H1 (cell line): ENCODE measurements around the gene MMP15. TPM values are rescaled to one million over a fixed set of nuclear protein-coding genes. Genes with fewer than 3 reads are reported as not detected.

ENCODE experiments used
- CTCF ChIA-PET: fragments of 300-600 bp; sonication (Branson Sonifier 250); formaldehyde crosslinking; loops from one replicate; lab custom pipeline; 2021; ENCODE audit not compliant: partially characterized antibody; lab: Charles Lee
- POLR2A ChIA-PET: fragments of 300-600 bp; sonication (Branson Sonifier 250); formaldehyde crosslinking; loops from one replicate; lab custom pipeline; 2021; ENCODE audit warnings: inconsistent platforms; ENCODE audit not compliant: partially characterized antibody; lab: Charles Lee
- DNase-seq, 2 experiments: peaks; one replicate each; pipeline versions ENCODE4 v3.0.0 to v3.0.0-alpha.2; 2010 to 2022; ENCODE audit warnings: low spot score in 2 of 2, low read depth in 1 of 2, mixed read lengths in 1 of 2
- FAIRE-seq: peaks from 2 replicates; lab custom pipeline; 2011; peaks lifted over from hg19 to GRCh38; lab: Jason Lieb, UNC
- H2AFZ ChIP-seq: 2 replicates; pipeline ENCODE4 v1.8.1; 2012; ENCODE audit warnings: low read length, inconsistent platforms
- H2AK5ac ChIP-seq: 2 replicates; pipeline ENCODE4 v1.6.1; 2013; ENCODE audit warnings: low read depth, low read length
- H2BK120ac ChIP-seq: replicated peaks from 2 replicates; pipeline ENCODE3; 2013; ENCODE audit warnings: low read depth, low read length, inconsistent platforms
- H2BK12ac ChIP-seq: 2 replicates; pipeline ENCODE4 v1.6.1; 2013; ENCODE audit warnings: low read depth, low read length
- H2BK15ac ChIP-seq: 2 replicates; pipeline ENCODE4 v1.6.1; 2013; ENCODE audit warnings: low read length
- H2BK20ac ChIP-seq: 2 replicates; pipeline ENCODE4 v1.6.1; 2013; ENCODE audit warnings: low read length
- H2BK5ac ChIP-seq: 2 replicates; pipeline ENCODE4 v1.6.1; 2013; ENCODE audit warnings: low read depth, low read length
- H3K14ac ChIP-seq: 2 replicates; pipeline ENCODE4 v1.6.1; 2013; ENCODE audit warnings: inconsistent platforms; ENCODE audit not compliant: insufficient read length
- H3K18ac ChIP-seq: 2 replicates; pipeline ENCODE4 v1.6.1; 2013; ENCODE audit warnings: low read length; ENCODE audit errors: extremely low read depth
- H3K23ac ChIP-seq: 2 replicates; pipeline ENCODE4 v1.6.1; 2013; ENCODE audit warnings: inconsistent platforms; ENCODE audit not compliant: insufficient read length
- H3K23me2 ChIP-seq: 2 replicates; pipeline ENCODE4 v1.6.1; 2013; ENCODE audit warnings: low read depth, low read length
- H3K27ac ChIP-seq: 2 replicates; pipeline ENCODE4 v1.6.1; 2011; ENCODE audit warnings: low read depth, low read length, inconsistent platforms
- H3K27me3 ChIP-seq, 4 experiments: replicated peaks in 1 of 4; 1 replicate in 1 of 4; 2 replicates in 3 of 4; pipeline versions ENCODE4 v1.6.1 to v1.8.1; 2011 to 2013; ENCODE audit warnings: low read length in 3 of 4, mild to moderate bottlenecking in 3 of 4, inconsistent platforms in 2 of 4, mixed read lengths in 2 of 4, moderate library complexity in 1 of 4; ENCODE audit not compliant: control insufficient read depth in 3 of 4, insufficient read depth in 3 of 4; ENCODE audit errors: extremely low read depth in 1 of 4
- H3K36me3 ChIP-seq, 4 experiments: 2 replicates each; pipeline versions ENCODE4 v1.6.1 to v1.8.1; 2011 to 2013; ENCODE audit warnings: mild to moderate bottlenecking in 4 of 4, low read length in 3 of 4, moderate library complexity in 2 of 4, control low read depth in 1 of 4, inconsistent platforms in 1 of 4; ENCODE audit not compliant: insufficient read depth in 4 of 4, control insufficient read depth in 2 of 4
- H3K4ac ChIP-seq: replicated peaks from 2 replicates; pipeline ENCODE3; 2013; ENCODE audit warnings: low read length, low read depth, mixed read lengths, inconsistent platforms; ENCODE audit not compliant: insufficient read length
- H3K4me1 ChIP-seq, 4 experiments: replicated peaks in 1 of 4; 1 replicate in 1 of 4; 2 replicates in 3 of 4; pipeline versions ENCODE4 v1.6.1 to v1.8.1; 2011 to 2013; ENCODE audit warnings: low read length in 3 of 4, inconsistent platforms in 2 of 4, mixed read lengths in 1 of 4; ENCODE audit not compliant: insufficient read depth in 4 of 4, control insufficient read depth in 3 of 4
- H3K4me2 ChIP-seq, 2 experiments: 2 replicates each; pipeline versions ENCODE4 v1.6.1 to v1.8.1; 2011 to 2013; ENCODE audit warnings: low read depth in 2 of 2, low read length in 2 of 2, control low read depth in 1 of 2, inconsistent platforms in 1 of 2, mild to moderate bottlenecking in 1 of 2; ENCODE audit not compliant: insufficient read depth in 1 of 2
- H3K4me3 ChIP-seq, 4 experiments: fragments of 200-600, 300-600 bp in 1 of 4; sonication (generic), shearing (Covaris generic), sonication (Bioruptor Twin) in 1 of 4; 2 replicates each; pipeline versions ENCODE4 v1.5.1 to v1.8.1; 2011 to 2016; ENCODE audit warnings: low read length in 4 of 4, low read depth in 3 of 4, control low read depth in 2 of 4, inconsistent platforms in 2 of 4, mild to moderate bottlenecking in 2 of 4, mixed read lengths in 1 of 4, moderate library complexity in 1 of 4; ENCODE audit not compliant: insufficient read depth in 2 of 4; ENCODE audit errors: extremely low read depth in 1 of 4
- H3K56ac ChIP-seq: replicated peaks from 2 replicates; pipeline ENCODE3; 2013; ENCODE audit warnings: low read depth, mild to moderate bottlenecking, mixed read lengths, low read length, inconsistent platforms; ENCODE audit not compliant: insufficient read length
- H3K79me1 ChIP-seq: 2 replicates; pipeline ENCODE4 v1.6.1; 2013; ENCODE audit warnings: low read depth, low read length, control low read depth
- H3K79me2 ChIP-seq, 2 experiments: 2 replicates each; pipeline versions ENCODE4 v1.6.1 to v1.8.1; 2012 to 2013; ENCODE audit warnings: low read length in 2 of 2, mild to moderate bottlenecking in 2 of 2, inconsistent platforms in 1 of 2; ENCODE audit not compliant: insufficient read depth in 2 of 2, control insufficient read depth in 1 of 2
- H3K9ac ChIP-seq, 4 experiments: replicated peaks in 1 of 4; 1 replicate in 1 of 4; 2 replicates in 3 of 4; pipeline versions ENCODE4 v1.6.1 to v1.8.1; 2011 to 2013; ENCODE audit warnings: low read depth in 3 of 4, low read length in 3 of 4, control low read depth in 2 of 4, mild to moderate bottlenecking in 2 of 4, moderate library complexity in 2 of 4, inconsistent platforms in 1 of 4; ENCODE audit errors: extremely low read depth in 1 of 4
- H3K9me3 ChIP-seq, 2 experiments: 2 replicates each; pipeline versions ENCODE4 v1.6.1 to v1.8.1; 2012 to 2013; ENCODE audit warnings: mild to moderate bottlenecking in 2 of 2, moderate library complexity in 2 of 2, control low read depth in 1 of 2, inconsistent platforms in 1 of 2, low read depth in 1 of 2, low read length in 1 of 2, mixed read lengths in 1 of 2; ENCODE audit not compliant: insufficient read depth in 2 of 2
- H4K20me1 ChIP-seq, 2 experiments: replicated peaks in 1 of 2; 2 replicates each; pipeline versions ENCODE3 to v1.8.1; 2011 to 2013; ENCODE audit warnings: inconsistent platforms in 2 of 2, low read length in 2 of 2, mild to moderate bottlenecking in 1 of 2; ENCODE audit not compliant: insufficient read depth in 2 of 2, control insufficient read depth in 1 of 2
- H4K5ac ChIP-seq: 2 replicates; pipeline ENCODE4 v1.6.1; 2013; ENCODE audit warnings: low read length, low read depth, mixed read lengths, inconsistent platforms; ENCODE audit not compliant: insufficient read length
- H4K8ac ChIP-seq: 2 replicates; pipeline ENCODE4 v1.8.0; 2013; ENCODE audit warnings: mild to moderate bottlenecking, moderate library complexity, low read length, inconsistent platforms; ENCODE audit not compliant: insufficient read depth; ENCODE audit errors: extremely low read depth
- H4K91ac ChIP-seq: replicated peaks from 2 replicates; pipeline ENCODE3; 2013; ENCODE audit warnings: low read length, mixed read lengths, inconsistent platforms; ENCODE audit not compliant: insufficient read length
- CBX8 ChIP-seq: fragments of 300-800, 300-1000 bp; sonication (generic); IDR thresholded peaks from 2 replicates; pipeline ENCODE4 v1.7.1; 2016; ENCODE audit warnings: low read depth, low read length, borderline replicate concordance
- CREB1 ChIP-seq: IDR thresholded peaks from 2 replicates; pipeline ENCODE4 v1.6.1; 2012; ENCODE audit warnings: inconsistent platforms
- EP300 ChIP-seq, 2 experiments: IDR thresholded peaks; 1 replicate in 1 of 2; 2 replicates in 1 of 2; pipeline ENCODE4 v1.6.1; 2011 to 2012; ENCODE audit warnings: low read depth in 2 of 2, low read length in 2 of 2, mild to moderate bottlenecking in 2 of 2, borderline replicate concordance in 1 of 2, inconsistent platforms in 1 of 2, moderate library complexity in 1 of 2
- NANOG ChIP-seq: IDR thresholded peaks from 2 replicates; pipeline ENCODE4 v1.6.1; 2011; ENCODE audit warnings: low read length, low read depth, mild to moderate bottlenecking, inconsistent platforms; ENCODE audit not compliant: insufficient read depth, poor library complexity, severe bottlenecking
- NRF1 ChIP-seq: IDR thresholded peaks from 2 replicates; pipeline ENCODE4 v1.6.1; 2011; ENCODE audit warnings: mild to moderate bottlenecking, low read depth, low read length, improper control_type of control experiment
- SRF ChIP-seq: IDR thresholded peaks from 2 replicates; pipeline ENCODE4 v1.6.1; 2011; ENCODE audit warnings: mild to moderate bottlenecking, low read depth, low read length, moderate library complexity
- TCF12 ChIP-seq: IDR thresholded peaks from 2 replicates; pipeline ENCODE4 v1.6.1; 2011; ENCODE audit warnings: low read depth, mild to moderate bottlenecking, low read length
- WGBS, 2 experiments: shearing (Covaris generic) in 1 of 2; methylation state at CpG; one replicate each; pipeline versions ENCODE4 v1.1.6 to v1.1.7; 2013 to 2015; ENCODE audit warnings: low lambda C conversion rate in 2 of 2, mixed read lengths in 2 of 2, inconsistent platforms in 1 of 2, low coverage in 1 of 2, missing lambda C conversion rate in 1 of 2; ENCODE audit not compliant: insufficient replicate concordance in 2 of 2, insufficient coverage in 1 of 2, insufficient read length in 1 of 2; ENCODE audit errors: extremely low coverage in 1 of 2, missing lambda C conversion rate in 1 of 2; 5-methylcytosine and 5-hydroxymethylcytosine counted together
- polyA plus RNA-seq, 7 experiments: library from polyadenylated mRNA; depleted of rRNA in 3 of 7; stranded (reverse) in 5 of 7; unstranded in 2 of 7; fragments of >200 nt in 5 of 7; fragments of 200-250 nt in 2 of 7; gene quantifications; 1 replicate in 5 of 7; 2 replicates in 1 of 7; 4 replicates in 1 of 7; pipeline versions ENCODE4 v1.2.1 to v1.2.3, GENCODE V29; 2011 to 2013; ENCODE audit warnings: missing spikeins in 2 of 7, mixed read lengths in 2 of 7
- total RNA-seq: library from RNA; stranded (reverse); fragmentation: NEBNext Ultra II Directional; extraction: Animal tissue kit (Norgen Biotek cat#: 25700); gene quantifications from 2 replicates; pipeline ENCODE4 v1.2.1, GENCODE V29; 2021

Gene MMP15
- total and polyA plus RNA-seq, 2 of the 8 experiments (the other 6 are each of a cell fraction or from before 2014, with no cell fraction given), result 38.5 to 42.2 TPM

- no peaks in the 10 kb centered on the region for H3K9me3 ChIP-seq
- H3K79me2 ChIP-seq, result no peaks in the 10 kb centered on the region; a peak in 1 of 4 replicates
- DNase-seq (no peak), FAIRE-seq (no peak)
- POLR2A ChIA-PET, result interaction anchor here (0.9 to 1.7 kb wide), 2 partner anchors 9 to 67 kb away, joined by 3 to 7 read pairs; no protein-coding TSS in a partner anchor
- H3K9ac ChIP-seq, result no peak overlapping the region
- peaks cover 0 to 3% (median 0%) of the 10 kb centered on the region in 4 experiments; a peak in 2 of 7 replicates for H3K27me3 ChIP-seq
- H3K4me3 ChIP-seq, result no peak overlapping the region
- no peak overlapping the region for H3K56ac ChIP-seq
- no peak overlapping the region for H3K23ac ChIP-seq
- no peak overlapping the region for H2BK120ac ChIP-seq
- peaks cover 0 to 7% of the 10 kb centered on the region in 2 experiments for H4K20me1 ChIP-seq
- peaks cover 7% of the 10 kb centered on the region for H3K23me2 ChIP-seq
- TF ChIP-seq NRF1, result no peak
- no peak for TF ChIP-seq NANOG
- no peak for TF ChIP-seq TCF12
- no peak for TF ChIP-seq CBX8
- no peak for TF ChIP-seq CREB1
- no peak for TF ChIP-seq EP300 (IDR thresholded peaks at IDR 0.05; ENCODE audit: borderline replicate concordance in 1 of 2, low read depth in 2 of 2, low read length in 2 of 2)
- no peak for TF ChIP-seq SRF
- H4K5ac ChIP-seq, result no peak overlapping the region
- H3K79me1 ChIP-seq, result no peaks in the 10 kb centered on the region
- H3K4ac ChIP-seq, result no peak overlapping the region
- no peak overlapping the region for H4K91ac ChIP-seq
- H2AFZ ChIP-seq, result no peak overlapping the region
- H2AK5ac ChIP-seq, result no peak overlapping the region
- peaks cover 2 to 15% (median 7%) of the 10 kb centered on the region in 4 experiments; a peak in 6 of 8 replicates for H3K36me3 ChIP-seq
- peak overlapping the region in 1 of 2 experiments; percentile 79; a peak in 1 of 4 replicates for H3K4me2 ChIP-seq
- H4K8ac ChIP-seq, result no peak overlapping the region
- no peak overlapping the region for H3K18ac ChIP-seq
- no peak overlapping the region for H2BK5ac ChIP-seq
- peaks cover 5 to 8% (median 7%) of the 10 kb centered on the region in 4 experiments; a peak in 6 of 7 replicates for H3K4me1 ChIP-seq
- no peak overlapping the region for H2BK15ac ChIP-seq
- no peak overlapping the region for H2BK12ac ChIP-seq
- CTCF ChIA-PET, result interaction anchor here (0.7 to 26.3 kb wide), 14 partner anchors 9 to 223 kb away, joined by 3 to 305 read pairs (median 4); a partner anchor contains a TSS
- no peak overlapping the region for H3K14ac ChIP-seq
- 84% methylated on average over 3 of the region's 3 CpGs; no CpG with 5 or more reads in 1 of the 2 experiments for WGBS, 2 experiments
- H3K27ac ChIP-seq, result no peak overlapping the region
- H2BK20ac ChIP-seq, result no peak overlapping the region
These were observed 26.6 kb upstream of the MMP15 start for GRCh38 chr16:57998992-57999365.
